ENCODE measurements around the gene MAP3K12. TPM values are rescaled to one million over a fixed set of nuclear protein-coding genes. Genes with fewer than 3 reads are reported as not detected.

The MAP3K12 gene
- total and polyA plus RNA-seq, 2 of the 4 experiments (the other 2 are of a cell fraction), result 29.0 to 52.5 TPM

DNA sequence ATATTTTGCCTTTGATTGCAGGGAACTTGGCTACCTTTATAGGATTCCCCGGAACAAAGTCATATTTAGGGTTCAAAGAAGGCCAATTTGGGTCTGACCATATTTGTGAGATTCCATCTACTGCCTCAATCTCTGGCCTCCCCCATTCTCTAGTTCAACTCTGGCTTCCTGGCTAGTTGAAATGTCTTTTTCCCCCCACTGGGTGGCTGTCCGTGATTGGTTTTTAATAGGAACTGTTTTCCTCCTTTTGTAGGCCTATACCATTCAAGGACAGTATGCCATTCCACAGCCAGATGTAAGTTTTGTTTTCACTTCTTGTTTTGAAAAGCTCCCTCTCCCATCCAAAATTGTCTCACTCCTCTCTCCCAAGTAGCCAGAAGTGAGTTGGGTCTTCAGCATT lies 33.6 kb downstream of the MAP3K12 start:
- dilution Hi-C loops (cut with HindIII; ENCODE audit: low sequenced_read_pairs, unreplicated experiment) (no loop called here), intact Hi-C loops (cut with micrococcal nuclease) (no loop called here), in situ Hi-C loops (cut with MboI; ENCODE audit: low sequenced_read_pairs) (no loop called here)
- no peak overlapping the region for H2BK120ac ChIP-seq (ENCODE audit: low read depth, low read length)
- H3K79me1 ChIP-seq (ENCODE audit: low read depth in 1 of 2, low read length in 2 of 2), result peaks cover 34 to 83% of the 10 kb centered on the region in 2 experiments
- no peaks in the 10 kb centered on the region for H3K27me3 ChIP-seq (ENCODE audit: control insufficient read depth, insufficient read depth, low read length)
- H4K8ac ChIP-seq (ENCODE audit: low read depth in 2 of 2, low read length in 2 of 2), result no peak overlapping the region
- H2BK15ac ChIP-seq (ENCODE audit: low read depth, low read length), result no peak overlapping the region
- no peak overlapping the region for H4K91ac ChIP-seq (ENCODE audit: insufficient read depth, low read depth, low read length)
- H3K4me2 ChIP-seq (ENCODE audit: low read depth, low read length), result no peak overlapping the region
- H3K36me3 ChIP-seq (ENCODE audit: control insufficient read depth, insufficient read depth, low read length), result peaks cover 83% of the 10 kb centered on the region
- no peak overlapping the region for H3K14ac ChIP-seq (replicated peaks; ENCODE audit: low read depth, low read length)
- peaks cover 7% of the 10 kb centered on the region for H3K4me1 ChIP-seq (ENCODE audit: control insufficient read depth, insufficient read depth, low read length)
- BruUV-seq (replicated peaks), result no TSS peak
- ChIA-PET CTCF (interaction anchor here (0.5 kb wide), 1 partner anchor 11 kb away, joined by 3 read pairs; no protein-coding TSS in a partner anchor), POLR2A (ENCODE audit: unreplicated experiment) (no interaction called here)
- TF ChIP-seq, protein P1, sequence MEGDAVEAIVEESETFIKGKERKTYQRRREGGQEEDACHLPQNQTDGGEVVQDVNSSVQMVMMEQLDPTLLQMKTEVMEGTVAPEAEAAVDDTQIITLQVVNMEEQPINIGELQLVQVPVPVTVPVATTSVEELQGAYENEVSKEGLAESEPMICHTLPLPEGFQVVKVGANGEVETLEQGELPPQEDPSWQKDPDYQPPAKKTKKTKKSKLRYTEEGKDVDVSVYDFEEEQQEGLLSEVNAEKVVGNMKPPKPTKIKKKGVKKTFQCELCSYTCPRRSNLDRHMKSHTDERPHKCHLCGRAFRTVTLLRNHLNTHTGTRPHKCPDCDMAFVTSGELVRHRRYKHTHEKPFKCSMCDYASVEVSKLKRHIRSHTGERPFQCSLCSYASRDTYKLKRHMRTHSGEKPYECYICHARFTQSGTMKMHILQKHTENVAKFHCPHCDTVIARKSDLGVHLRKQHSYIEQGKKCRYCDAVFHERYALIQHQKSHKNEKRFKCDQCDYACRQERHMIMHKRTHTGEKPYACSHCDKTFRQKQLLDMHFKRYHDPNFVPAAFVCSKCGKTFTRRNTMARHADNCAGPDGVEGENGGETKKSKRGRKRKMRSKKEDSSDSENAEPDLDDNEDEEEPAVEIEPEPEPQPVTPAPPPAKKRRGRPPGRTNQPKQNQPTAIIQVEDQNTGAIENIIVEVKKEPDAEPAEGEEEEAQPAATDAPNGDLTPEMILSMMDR (conservative IDR thresholded peaks at IDR 0.05; ENCODE audit: low read depth, low read length), result no peak
- no peak for TF ChIP-seq FOS (IDR thresholded peaks at IDR 0.05; ENCODE audit: low read depth, low read length)
- H3K9me3 ChIP-seq (ENCODE audit: control insufficient read depth, insufficient read depth, low read length), result no peaks in the 10 kb centered on the region
- H3K9me1 ChIP-seq (ENCODE audit: insufficient read depth, low read length), result no peaks in the 10 kb centered on the region; the same call in 1 of the 2 replicates
- no peak overlapping the region for H2AFZ ChIP-seq (replicated peaks; ENCODE audit: low read length, poor library complexity)
- WGBS, 2 experiments (ENCODE audit: extremely low coverage in 2 of 2, insufficient read length in 1 of 2), result no CpG with 5 or more reads among the region's 2 CpGs
- no peak for DNase-seq
- no peak overlapping the region for H3K4ac ChIP-seq (ENCODE audit: low read depth, low read length)
- H3K4me3 ChIP-seq (ENCODE audit: insufficient read depth, low read depth, low read length), result no peak overlapping the region
- H4K20me1 ChIP-seq (ENCODE audit: insufficient read depth, low read length), result peaks cover 86% of the 10 kb centered on the region
- H2BK20ac ChIP-seq (ENCODE audit: low read depth, low read length), result no peak overlapping the region
- H4K5ac ChIP-seq (ENCODE audit: low read depth, low read length), result no peak overlapping the region
- H3K23ac ChIP-seq (ENCODE audit: low read depth, low read length), result no peak overlapping the region
- no peak overlapping the region for H3K27ac ChIP-seq (ENCODE audit: insufficient read depth, low read length)
- no peak overlapping the region for H2BK5ac ChIP-seq (ENCODE audit: low read depth, low read length, poor library complexity, severe bottlenecking)
- H3K56ac ChIP-seq (ENCODE audit: extremely low read depth, insufficient read depth, low read length), result no peak overlapping the region
- H3K18ac ChIP-seq (ENCODE audit: low read depth, low read length), result no peak overlapping the region
- H2AK9ac ChIP-seq (replicated peaks; ENCODE audit: low read depth, low read length, poor library complexity), result no peak overlapping the region
- no peak overlapping the region for H3K9ac ChIP-seq (ENCODE audit: low read depth, low read length)
- ATAC-seq (ENCODE audit: low read depth), result peak; percentile 28; the same call in 1 of the 2 replicates
- no peak overlapping the region for H2AK5ac ChIP-seq (ENCODE audit: low read depth, low read length)

Data from IMR-90 (cell line).